ENCODE results near the gene CACNA2D1. TPM values are rescaled to one million over a fixed set of nuclear protein-coding genes. Genes with fewer than 3 reads are reported as not detected.

CACNA2D1 gene
- total and polyA plus RNA-seq, 9 of the 15 experiments (the other 6 are each of a cell fraction or from before 2014, with no cell fraction given): 0.49 TPM; not detected in 8

GRCh38 chr7:82323806-82324205, 119.8 kb downstream of the CACNA2D1 start (continued):
- TF ChIP-seq OTX1 (CRISPR knock-in tag; IDR thresholded peaks at IDR 0.05): no peak
- no peak for TF ChIP-seq ZBTB34 (CRISPR knock-in tag; IDR thresholded peaks at IDR 0.05)
- no peak for TF ChIP-seq CBX1 (IDR thresholded peaks at IDR 0.05; ENCODE audit: low read depth)
- no peak for TF ChIP-seq ZNF445 (CRISPR knock-in tag; IDR thresholded peaks at IDR 0.05; ENCODE audit: low read depth)
- TF ChIP-seq ZNF133 (CRISPR knock-in tag; IDR thresholded peaks at IDR 0.05): no peak
- TF ChIP-seq NEUROD1 (IDR thresholded peaks at IDR 0.05; ENCODE audit: borderline replicate concordance, low read depth, low read length, partially characterized antibody): no peak
- TF ChIP-seq ARID1B (IDR thresholded peaks at IDR 0.05): no peak
- no peak for TF ChIP-seq CHCHD3 (CRISPR knock-in tag; IDR thresholded peaks at IDR 0.05)
- no peak for TF ChIP-seq E2F6 (IDR thresholded peaks at IDR 0.05; ENCODE audit: borderline replicate concordance in 1 of 2, extremely low read depth in 1 of 2, insufficient read depth in 1 of 2, insufficient read length in 1 of 2, low read depth in 1 of 2, low read length in 1 of 2, poor library complexity in 1 of 2, severe bottlenecking in 1 of 2)
- no peak for TF ChIP-seq MIER1 (IDR thresholded peaks at IDR 0.05; ENCODE audit: low read depth)

Data from K562 (cell line).